Prostate gland (tissue), 2 donors: ENCODE measurements around the gene EVA1A. TPM values are rescaled to one million over a fixed set of nuclear protein-coding genes. Genes with fewer than 3 reads are reported as not detected.

ENCODE experiments used
- DNase-seq: peaks from one replicate; pipeline ENCODE4 v3.0.0-alpha.2; 2019; ENCODE audit warnings: low spot score
- H3K27ac ChIP-seq, 2 donors: fragments of 200-600 bp; sonication (generic); 2 replicates each; pipeline ENCODE4 v1.5.1; 2017 to 2019
- H3K27me3 ChIP-seq: fragments of 200-600 bp; sonication (generic); replicated peaks from 2 replicates; pipeline ENCODE4 v1.5.1; 2019; ENCODE audit not compliant: insufficient read depth
- H3K36me3 ChIP-seq, 2 donors: fragments of 200-600 bp; sonication (generic); 1 replicate in 1 of 2; 2 replicates in 1 of 2; pipeline versions ENCODE4 v1.5.1 to v1.8.1; 2017 to 2019
- H3K4me1 ChIP-seq: fragments of 200-600 bp; sonication (generic); replicated peaks from 2 replicates; pipeline ENCODE4 v1.5.1; 2019
- H3K4me3 ChIP-seq, 2 donors: fragments of 200-600 bp; sonication (generic); 2 replicates each; pipeline ENCODE4 v1.5.1; 2017 to 2019
- H3K9me3 ChIP-seq: fragments of 200-600 bp; sonication (generic); 2 replicates; pipeline ENCODE4 v1.5.1; 2017
- POLR2A ChIP-seq: fragments of 450-650 bp; IDR thresholded peaks from one replicate; pipeline ENCODE4 v1.6.1; 2016; ENCODE audit warnings: antibody characterized with exemption, mild to moderate bottlenecking
- POLR2AphosphoS5 ChIP-seq: sonication (generic); formaldehyde crosslinking; IDR thresholded peaks from one replicate; pipeline ENCODE4 v1.6.1; 2017; ENCODE audit warnings: antibody characterized with exemption
- WGBS: methylation state at CpG from one replicate; pipeline ENCODE4 v1.1.5; 2018; 5-methylcytosine and 5-hydroxymethylcytosine counted together
- intact Hi-C: fragments of 100-400 bp; cut with DNase I; formaldehyde crosslinking; loops from one replicate; pipeline ENCODE4 v1.14.2; 2022
- total RNA-seq, 2 donors: library from RNA; depleted of rRNA; stranded (reverse); fragments of >200 nt; gene quantifications; one replicate each; pipeline ENCODE4 v1.1.0, GENCODE V29; 2016
- TF ChIP-seq, protein P1 (sequence below), 4 experiments: fragments of 200-600 bp in 2 of 4; fragments of 450-650 bp in 2 of 4; sonication (generic) in 2 of 4; IDR thresholded peaks; 1 replicate in 3 of 4; 2 replicates in 1 of 4; pipeline ENCODE4 v1.5.1; 2016 to 2019; ENCODE audit warnings: antibody characterized with exemption in 4 of 4, mild to moderate bottlenecking in 2 of 4, moderate library complexity in 2 of 4

EVA1A gene
- total RNA-seq, 2 donors from 2014 or later, result 9.7 to 16.9 TPM

- H3K4me3 ChIP-seq, result no peak overlapping the region
- H3K9me3 ChIP-seq, result no peaks in the 10 kb centered on the region
- no peaks in the 10 kb centered on the region for H3K27me3 ChIP-seq
- no peak overlapping the region for H3K27ac ChIP-seq
- TF ChIP-seq POLR2A (no peak), POLR2AphosphoS5 (no peak)
- TF ChIP-seq, protein P1, sequence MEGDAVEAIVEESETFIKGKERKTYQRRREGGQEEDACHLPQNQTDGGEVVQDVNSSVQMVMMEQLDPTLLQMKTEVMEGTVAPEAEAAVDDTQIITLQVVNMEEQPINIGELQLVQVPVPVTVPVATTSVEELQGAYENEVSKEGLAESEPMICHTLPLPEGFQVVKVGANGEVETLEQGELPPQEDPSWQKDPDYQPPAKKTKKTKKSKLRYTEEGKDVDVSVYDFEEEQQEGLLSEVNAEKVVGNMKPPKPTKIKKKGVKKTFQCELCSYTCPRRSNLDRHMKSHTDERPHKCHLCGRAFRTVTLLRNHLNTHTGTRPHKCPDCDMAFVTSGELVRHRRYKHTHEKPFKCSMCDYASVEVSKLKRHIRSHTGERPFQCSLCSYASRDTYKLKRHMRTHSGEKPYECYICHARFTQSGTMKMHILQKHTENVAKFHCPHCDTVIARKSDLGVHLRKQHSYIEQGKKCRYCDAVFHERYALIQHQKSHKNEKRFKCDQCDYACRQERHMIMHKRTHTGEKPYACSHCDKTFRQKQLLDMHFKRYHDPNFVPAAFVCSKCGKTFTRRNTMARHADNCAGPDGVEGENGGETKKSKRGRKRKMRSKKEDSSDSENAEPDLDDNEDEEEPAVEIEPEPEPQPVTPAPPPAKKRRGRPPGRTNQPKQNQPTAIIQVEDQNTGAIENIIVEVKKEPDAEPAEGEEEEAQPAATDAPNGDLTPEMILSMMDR (IDR thresholded peaks at IDR 0.05), result no peak
- DNase-seq, result no peak
- 95% methylated on average over 3 of the region's 3 CpGs for WGBS
- intact Hi-C loops, result no loop called here
- H3K4me1 ChIP-seq, result no peaks in the 10 kb centered on the region
- H3K36me3 ChIP-seq, result no peaks in the 10 kb centered on the region
These were observed 39.4 kb downstream of the EVA1A start for GRCh38 chr2:75521225-75521872.

DNA sequence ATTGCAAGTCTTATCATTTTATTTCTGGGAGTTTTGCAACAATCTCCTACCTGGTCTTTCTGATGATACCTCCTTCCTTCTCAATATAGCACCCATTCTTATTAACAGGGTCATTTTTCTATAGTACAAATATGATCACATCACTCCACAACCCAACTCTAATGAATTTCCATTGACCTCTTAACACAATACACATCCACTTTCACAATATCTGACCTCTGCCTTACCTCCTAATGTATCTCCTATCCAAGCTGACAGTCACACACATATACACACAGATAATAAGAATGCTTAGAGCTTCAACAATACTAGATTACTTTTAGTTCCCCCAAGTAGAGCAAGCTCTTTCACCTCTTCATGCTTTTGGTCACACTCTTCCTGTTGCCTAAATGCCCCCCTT is 40.9 kb downstream of the EVA1A start:
- no peak overlapping the region for H3K27ac ChIP-seq
- TF ChIP-seq POLR2AphosphoS5 (no peak), POLR2A (no peak)
- TF ChIP-seq, protein P1 (IDR thresholded peaks at IDR 0.05), result no peak
- no peaks in the 10 kb centered on the region for H3K4me1 ChIP-seq
- DNase-seq, result no peak
- no peak overlapping the region for H3K4me3 ChIP-seq
- no peaks in the 10 kb centered on the region for H3K9me3 ChIP-seq
- H3K27me3 ChIP-seq, result no peaks in the 10 kb centered on the region
- H3K36me3 ChIP-seq, result no peaks in the 10 kb centered on the region
- intact Hi-C loops, result no loop called here

DNA sequence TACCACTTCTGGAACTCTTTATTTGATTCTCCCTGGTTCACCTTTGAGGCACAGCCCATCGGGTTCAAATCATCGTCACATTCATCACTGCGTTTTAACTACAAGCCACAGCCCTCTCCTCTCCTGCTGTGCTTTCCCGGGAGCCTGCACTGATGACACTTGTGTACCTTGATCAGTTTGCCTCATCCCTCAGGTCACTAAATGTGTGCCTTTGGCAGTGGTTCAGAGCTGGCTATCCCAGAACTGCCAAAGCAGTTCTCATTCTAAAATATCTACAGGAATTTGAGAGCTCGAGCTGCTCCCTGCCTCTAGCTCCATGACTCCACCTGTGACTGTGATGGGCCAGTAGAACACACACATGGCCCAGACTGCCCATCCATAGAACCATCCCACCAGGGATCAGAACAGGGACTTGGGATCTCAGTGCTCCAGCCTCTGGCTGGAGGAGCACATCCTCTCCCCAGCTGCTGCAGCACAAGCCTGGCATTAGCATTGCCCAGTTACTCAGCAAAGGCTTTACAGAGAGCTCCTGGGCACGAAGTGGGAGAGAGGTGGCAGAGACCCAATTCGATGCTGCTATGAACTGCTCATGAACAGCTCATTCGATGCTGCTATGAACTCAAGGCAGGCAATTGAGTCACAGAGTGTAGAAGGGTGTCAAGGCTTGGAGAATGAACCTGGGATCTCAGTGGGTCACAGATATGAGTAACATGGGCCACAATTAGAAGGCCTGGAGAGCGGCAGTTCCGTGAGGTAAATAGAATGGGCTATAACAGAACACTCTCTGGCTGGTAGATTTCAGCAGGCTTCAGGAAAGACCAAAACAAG is 41.9 kb downstream of the EVA1A start:
- Histone ChIP-seq H3K9me3 (no peaks in the 10 kb centered on the region), H3K4me1 (no peaks in the 10 kb centered on the region), H3K27ac (no peak overlapping the region), H3K36me3 (no peaks in the 10 kb centered on the region), H3K27me3 (no peaks in the 10 kb centered on the region), H3K4me3 (no peak overlapping the region)
- intact Hi-C loops, result no loop called here
- TF ChIP-seq POLR2A (no peak), POLR2AphosphoS5 (no peak)
- TF ChIP-seq, protein P1 (IDR thresholded peaks at IDR 0.05), result no peak
- WGBS, result 90% methylated on average over 10 of the region's 10 CpGs
- no peak for DNase-seq

DNA sequence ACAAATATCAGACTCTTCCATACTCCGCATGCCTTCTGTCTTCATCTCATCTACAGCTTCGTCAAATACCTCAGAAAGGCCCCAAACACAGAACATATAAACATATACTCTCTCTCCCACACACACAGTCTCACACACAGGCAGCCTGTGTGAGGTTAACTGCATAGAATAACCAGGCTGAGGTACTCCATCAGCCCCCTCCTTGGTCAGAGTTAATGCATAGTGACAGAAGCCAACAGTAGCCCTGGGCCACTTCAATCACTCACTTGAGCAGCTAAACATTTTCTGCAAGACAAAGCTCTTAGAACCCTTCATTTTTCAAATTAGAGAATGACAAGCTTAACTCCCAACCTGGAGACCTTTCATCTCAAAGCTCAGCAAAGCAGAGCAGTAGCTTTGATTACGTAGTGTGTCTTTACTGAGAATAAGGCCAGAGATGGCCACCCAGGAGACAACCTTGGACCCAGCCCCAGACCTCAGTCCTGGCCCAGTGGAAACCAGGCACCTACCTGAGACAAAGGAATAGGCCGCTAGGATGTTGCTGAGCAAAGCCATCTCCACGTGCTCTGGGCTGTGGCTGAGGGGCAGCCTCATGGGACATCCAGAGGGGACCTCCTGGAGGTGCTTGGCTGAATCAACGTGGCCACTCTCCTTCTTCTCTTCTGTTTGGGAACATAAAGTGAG is 43.0 kb downstream of the EVA1A start:
- TF ChIP-seq, protein P1 (IDR thresholded peaks at IDR 0.05), result no peak
- TF ChIP-seq POLR2A (no peak), POLR2AphosphoS5 (no peak)
- Histone ChIP-seq H3K36me3 (no peaks in the 10 kb centered on the region), H3K27me3 (no peaks in the 10 kb centered on the region), H3K4me1 (no peaks in the 10 kb centered on the region), H3K27ac (no peak overlapping the region), H3K9me3 (no peaks in the 10 kb centered on the region), H3K4me3 (no peak overlapping the region)
- intact Hi-C loops, result no loop called here
- whole genome bisulfite sequencing, result 91% methylated on average over 6 of the region's 6 CpGs
- no peak for DNase-seq
